H9 (cell line): ENCODE results near the gene ACAP3. TPM values are rescaled to one million over a fixed set of nuclear protein-coding genes. Genes with fewer than 3 reads are reported as not detected.

Experiments
- DNase-seq: peaks from one replicate; pipeline ENCODE4 v3.0.0-alpha.2; 2017
- H2AFZ ChIP-seq: one replicate; pipeline ENCODE4 v1.6.1; 2013; ENCODE audit warnings: mild to moderate bottlenecking, low read length, control low read depth, moderate library complexity
- H2AK5ac ChIP-seq: 2 replicates; pipeline ENCODE4 v1.6.1; 2013; ENCODE audit warnings: low read length, control low read depth, mixed read lengths; ENCODE audit not compliant: insufficient read length
- H2BK120ac ChIP-seq: one replicate; pipeline ENCODE4 v1.6.1; 2013; ENCODE audit warnings: low read depth, mild to moderate bottlenecking, low read length, control low read depth, inconsistent platforms; ENCODE audit not compliant: poor library complexity, severe bottlenecking
- H2BK12ac ChIP-seq: 2 replicates; pipeline ENCODE4 v1.6.1; 2013; ENCODE audit warnings: low read length, control low read depth, mixed read lengths, low read depth; ENCODE audit not compliant: insufficient read length
- H2BK15ac ChIP-seq: 2 replicates; pipeline ENCODE4 v1.6.1; 2013; ENCODE audit warnings: low read depth, low read length, control low read depth
- H2BK20ac ChIP-seq: one replicate; pipeline ENCODE4 v1.6.1; 2013; ENCODE audit warnings: low read depth, mild to moderate bottlenecking, low read length, control low read depth, inconsistent platforms; ENCODE audit not compliant: poor library complexity, severe bottlenecking
- H2BK5ac ChIP-seq: 2 replicates; pipeline ENCODE4 v1.6.1; 2013; ENCODE audit warnings: low read length, control low read depth, mixed read lengths; ENCODE audit not compliant: insufficient read length
- H3K14ac ChIP-seq: 2 replicates; pipeline ENCODE4 v1.6.1; 2013; ENCODE audit warnings: low read length, control low read depth; ENCODE audit not compliant: insufficient read depth
- H3K18ac ChIP-seq: 2 replicates; pipeline ENCODE4 v1.6.1; 2013; ENCODE audit warnings: low read depth, mild to moderate bottlenecking, mixed read lengths, low read length, control low read depth; ENCODE audit not compliant: insufficient read length
- H3K23ac ChIP-seq: 2 replicates; pipeline ENCODE4 v1.6.1; 2013; ENCODE audit warnings: low read length, control low read depth, mixed read lengths, low read depth; ENCODE audit not compliant: insufficient read length
- H3K23me2 ChIP-seq: 2 replicates; pipeline ENCODE4 v1.6.1; 2013; ENCODE audit warnings: low read depth, mild to moderate bottlenecking, mixed read lengths, low read length, control low read depth; ENCODE audit not compliant: insufficient read length, poor library complexity, severe bottlenecking
- H3K27ac ChIP-seq: 2 replicates; pipeline ENCODE4 v1.5.1; 2013; ENCODE audit warnings: low read length, control low read depth, mixed read lengths, low read depth; ENCODE audit not compliant: insufficient read length
- H3K27me3 ChIP-seq: 2 replicates; pipeline ENCODE4 v1.6.1; 2013; ENCODE audit warnings: low read length, control low read depth, inconsistent platforms; ENCODE audit not compliant: insufficient read depth
- H3K4ac ChIP-seq: 2 replicates; pipeline ENCODE4 v1.6.1; 2013; ENCODE audit warnings: low read depth, mild to moderate bottlenecking, control low read depth, inconsistent platforms, low read length, moderate library complexity
- H3K4me1 ChIP-seq: 2 replicates; pipeline ENCODE4 v1.6.1; 2013; ENCODE audit warnings: low read length, control low read depth, inconsistent platforms; ENCODE audit not compliant: insufficient read depth
- H3K4me2 ChIP-seq: 2 replicates; pipeline ENCODE4 v1.6.1; 2013; ENCODE audit warnings: low read length, control low read depth, mixed read lengths; ENCODE audit not compliant: insufficient read length, insufficient read depth
- H3K56ac ChIP-seq: 2 replicates; pipeline ENCODE4 v1.6.1; 2013; ENCODE audit warnings: low read depth, mild to moderate bottlenecking, mixed read lengths, low read length, control low read depth; ENCODE audit not compliant: insufficient read length
- H3K79me1 ChIP-seq: 2 replicates; pipeline ENCODE4 v1.6.1; 2013; ENCODE audit warnings: low read depth, mild to moderate bottlenecking, moderate library complexity, low read length, control low read depth, inconsistent platforms; ENCODE audit not compliant: insufficient read depth, poor library complexity, severe bottlenecking
- H3K79me2 ChIP-seq: 2 replicates; pipeline ENCODE4 v1.6.1; 2013; ENCODE audit warnings: low read length, control low read depth, inconsistent platforms; ENCODE audit not compliant: insufficient read depth
- H3K9ac ChIP-seq: 2 replicates; pipeline ENCODE4 v1.6.1; 2013; ENCODE audit warnings: low read length, control low read depth, mixed read lengths; ENCODE audit not compliant: insufficient read length; ENCODE audit errors: extremely low read depth
- H3K9me3 ChIP-seq: one replicate; pipeline ENCODE4 v1.6.1; 2013; ENCODE audit warnings: low read depth, low read length, inconsistent platforms; ENCODE audit not compliant: control insufficient read depth
- H3T11ph ChIP-seq: one replicate; pipeline ENCODE4 v1.6.1; 2013; ENCODE audit warnings: mild to moderate bottlenecking, low read length, control low read depth, inconsistent platforms
- H4K20me1 ChIP-seq: one replicate; pipeline ENCODE4 v1.6.1; 2013; ENCODE audit not compliant: control insufficient read depth, insufficient read length, insufficient read depth
- H4K5ac ChIP-seq: 2 replicates; pipeline ENCODE4 v1.6.1; 2013; ENCODE audit warnings: low read depth, mild to moderate bottlenecking, mixed read lengths, low read length, control low read depth; ENCODE audit not compliant: insufficient read length
- H4K8ac ChIP-seq: replicated peaks from 2 replicates; pipeline ENCODE4 v1.6.1; 2013; ENCODE audit warnings: low read length, control low read depth, mixed read lengths, low read depth; ENCODE audit not compliant: insufficient read length
- H4K91ac ChIP-seq: 2 replicates; pipeline ENCODE4 v1.6.1; 2013; ENCODE audit warnings: low read depth, mild to moderate bottlenecking, moderate library complexity, mixed read lengths, low read length, control low read depth; ENCODE audit not compliant: insufficient read length
- H3K27ac Mint-ChIP-seq, 3 experiments: 2 replicates in 2 of 3; 3 replicates in 1 of 3; pipeline ENCODE4 v1.8.0; 2020 to 2021; ENCODE audit warnings: mixed read lengths in 3 of 3, mild to moderate bottlenecking in 1 of 3, moderate library complexity in 1 of 3
- H3K27me3 Mint-ChIP-seq: 2 replicates; pipeline ENCODE4 v1.8.0; 2021; ENCODE audit warnings: low read depth, mild to moderate bottlenecking, moderate library complexity, mixed read lengths
- H3K36me3 Mint-ChIP-seq, 3 experiments: 2 replicates in 2 of 3; 3 replicates in 1 of 3; pipeline ENCODE4 v1.8.0; 2020 to 2021; ENCODE audit warnings: low read depth in 3 of 3, mixed read lengths in 3 of 3; ENCODE audit not compliant: insufficient read depth in 1 of 3
- H3K4me1 Mint-ChIP-seq, 2 experiments: 2 replicates each; pipeline ENCODE4 v1.8.0; 2020; ENCODE audit warnings: mixed read lengths in 2 of 2
- H3K4me3 Mint-ChIP-seq, 2 experiments: 2 replicates in 1 of 2; 3 replicates in 1 of 2; pipeline ENCODE4 v1.8.0; 2020 to 2021; ENCODE audit warnings: mild to moderate bottlenecking in 2 of 2, mixed read lengths in 2 of 2, moderate library complexity in 1 of 2
- H3K9me3 Mint-ChIP-seq, 2 experiments: 2 replicates in 1 of 2; 3 replicates in 1 of 2; pipeline ENCODE4 v1.8.0; 2020; ENCODE audit warnings: mild to moderate bottlenecking in 2 of 2, mixed read lengths in 2 of 2, moderate library complexity in 1 of 2
- WGBS: extraction: QIAGEN DNeasy Blood & Tissue Kit; methylation state at CpG from one replicate; pipeline ENCODE4 v1.1.7; 2013; ENCODE audit warnings: missing lambda C conversion rate, low lambda C conversion rate, mixed read lengths; ENCODE audit not compliant: insufficient read length; ENCODE audit errors: extremely low coverage; 5-methylcytosine and 5-hydroxymethylcytosine counted together
- total RNA-seq: library from RNA; stranded (reverse); gene quantifications from 2 replicates; pipeline ENCODE4 v1.2.1, GENCODE V29; 2021
- TF ChIP-seq, protein P1 (sequence below): fragments of 200-600 bp; sonication (generic); conservative IDR thresholded peaks from 3 replicates; pipeline ENCODE4 v1.8.0; 2021; ENCODE audit warnings: antibody characterized with exemption, mild to moderate bottlenecking

Gene ACAP3
- total RNA-seq, 1 experiment from 2014 or later, result 41.4 TPM

GRCh38 chr1:1319646-1319941, 11.9 kb upstream of the ACAP3 start:
- no peak for DNase-seq
- no peak overlapping the region for H2BK20ac ChIP-seq
- no peaks in the 10 kb centered on the region for H3K9me3 Mint-ChIP-seq
- no peaks in the 10 kb centered on the region for H3K27me3 ChIP-seq
- WGBS, result no CpG with 5 or more reads among the region's 13 CpGs
- H3K18ac ChIP-seq, result no peak overlapping the region
- TF ChIP-seq, protein P1, sequence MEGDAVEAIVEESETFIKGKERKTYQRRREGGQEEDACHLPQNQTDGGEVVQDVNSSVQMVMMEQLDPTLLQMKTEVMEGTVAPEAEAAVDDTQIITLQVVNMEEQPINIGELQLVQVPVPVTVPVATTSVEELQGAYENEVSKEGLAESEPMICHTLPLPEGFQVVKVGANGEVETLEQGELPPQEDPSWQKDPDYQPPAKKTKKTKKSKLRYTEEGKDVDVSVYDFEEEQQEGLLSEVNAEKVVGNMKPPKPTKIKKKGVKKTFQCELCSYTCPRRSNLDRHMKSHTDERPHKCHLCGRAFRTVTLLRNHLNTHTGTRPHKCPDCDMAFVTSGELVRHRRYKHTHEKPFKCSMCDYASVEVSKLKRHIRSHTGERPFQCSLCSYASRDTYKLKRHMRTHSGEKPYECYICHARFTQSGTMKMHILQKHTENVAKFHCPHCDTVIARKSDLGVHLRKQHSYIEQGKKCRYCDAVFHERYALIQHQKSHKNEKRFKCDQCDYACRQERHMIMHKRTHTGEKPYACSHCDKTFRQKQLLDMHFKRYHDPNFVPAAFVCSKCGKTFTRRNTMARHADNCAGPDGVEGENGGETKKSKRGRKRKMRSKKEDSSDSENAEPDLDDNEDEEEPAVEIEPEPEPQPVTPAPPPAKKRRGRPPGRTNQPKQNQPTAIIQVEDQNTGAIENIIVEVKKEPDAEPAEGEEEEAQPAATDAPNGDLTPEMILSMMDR, result no peak
- peaks cover 4% of the 10 kb centered on the region for H3K23me2 ChIP-seq
- H4K20me1 ChIP-seq, result peaks cover 5% of the 10 kb centered on the region
- H3K36me3 Mint-ChIP-seq, result peaks cover 16 to 60% (median 50%) of the 10 kb centered on the region in 3 experiments; a peak in 6 of 7 replicates
- peaks cover 17% of the 10 kb centered on the region; the same call in 1 of the 2 replicates for H3K79me2 ChIP-seq
- no peak overlapping the region for H3K4me3 Mint-ChIP-seq
- H3K4me1 Mint-ChIP-seq, result peaks cover 10 to 29% of the 10 kb centered on the region in 2 experiments
- no peak overlapping the region for H2BK120ac ChIP-seq
- no peaks in the 10 kb centered on the region; the same call in 1 of the 2 replicates for H3K4me1 ChIP-seq
- no peaks in the 10 kb centered on the region for H3K27me3 Mint-ChIP-seq
- no peaks in the 10 kb centered on the region for H3K9me3 ChIP-seq
- no peak overlapping the region for H3K14ac ChIP-seq
- H2AFZ ChIP-seq, result no peak overlapping the region
- H3K23ac ChIP-seq, result no peak overlapping the region
- H4K8ac ChIP-seq, result no peak overlapping the region
- H3K27ac Mint-ChIP-seq, result no peak overlapping the region
- H3K4ac ChIP-seq, result no peak overlapping the region
- H3K79me1 ChIP-seq, result peaks cover 8% of the 10 kb centered on the region
- no peak overlapping the region for H4K5ac ChIP-seq
- no peak overlapping the region for H2BK5ac ChIP-seq
- no peak overlapping the region for H3T11ph ChIP-seq
- no peak overlapping the region for H3K27ac ChIP-seq
- H3K4me2 ChIP-seq, result no peak overlapping the region
- H2BK12ac ChIP-seq, result no peak overlapping the region
- no peak overlapping the region for H2AK5ac ChIP-seq
- no peak overlapping the region for H4K91ac ChIP-seq
- H3K56ac ChIP-seq, result no peak overlapping the region
- H2BK15ac ChIP-seq, result no peak overlapping the region
- H3K9ac ChIP-seq, result no peak overlapping the region
